Measurements from ENCODE around the gene CCT6A. TPM values are rescaled to one million over a fixed set of nuclear protein-coding genes. Genes with fewer than 3 reads are reported as not detected.
"Not testable (repeated sequence)": the region's sequence is repeated elsewhere in the genome, so short reads cannot be mapped to it uniquely, and the experiment has no call there.

The CCT6A gene
- total and polyA plus RNA-seq, 2 donors (not counting 1 experiment from before 2014, with no cell fraction given), result 40.3 to 71.3 TPM

- CTCF ChIA-PET, result interaction anchor here (0.7 to 2.8 kb wide), 6 partner anchors 8 to 425 kb away, joined by 3 to 22 read pairs (median 4); no protein-coding TSS in a partner anchor
- WGBS (ENCODE audit: insufficient coverage), result 96% methylated on average over 9 of the region's 13 CpGs
- H3K9me3 Mint-ChIP-seq (ENCODE audit: insufficient read depth); H3K27me3 ChIP-seq (replicated peaks in 1 of 4; ENCODE audit: control extremely low read depth in 1 of 4, control insufficient read depth in 3 of 4, insufficient read depth in 4 of 4, low read length in 3 of 4); H3K9me3 ChIP-seq (ENCODE audit: control extremely low read depth in 1 of 3, control insufficient read depth in 2 of 3, insufficient read depth in 1 of 3, low read length in 2 of 3); H4K20me1 ChIP-seq (ENCODE audit: control insufficient read depth, insufficient read depth, low read length, poor library complexity, severe bottlenecking); H2AFZ ChIP-seq (ENCODE audit: insufficient read depth, low read depth, low read length, poor library complexity, severe bottlenecking); H3K9ac ChIP-seq (ENCODE audit: low read length); H3K4me3 ChIP-seq (ENCODE audit: control extremely low read depth in 1 of 5, extremely low read depth in 1 of 5, insufficient read depth in 1 of 5, low read depth in 2 of 5, low read length in 4 of 5); H3K27ac ChIP-seq (ENCODE audit: low read length in 2 of 2); H3K4me2 ChIP-seq (replicated peaks; ENCODE audit: low read depth, low read length, poor library complexity, severe bottlenecking); H3K4me3 Mint-ChIP-seq; intact Hi-C loops (cut with micrococcal nuclease); ATAC-seq (ENCODE audit: low read depth); DNase-seq; H3K27me3 Mint-ChIP-seq; H3K27ac Mint-ChIP-seq: not testable (repeated sequence)
- POLR2A ChIA-PET, result interaction anchor here (0.6 kb wide), 1 partner anchor 45 kb away, joined by 11 read pairs; no protein-coding TSS in a partner anchor
- Histone ChIP-seq H3K79me2 (ENCODE audit: control insufficient read depth, insufficient read depth, low read length) (peaks cover 13% of the 10 kb centered on the region), H3K36me3 (replicated peaks in 1 of 2; ENCODE audit: control extremely low read depth in 1 of 2, control insufficient read depth in 1 of 2, extremely low read depth in 1 of 2, insufficient read depth in 2 of 2, low read length in 1 of 2) (peaks cover 7 to 29% of the 10 kb centered on the region in 2 experiments), H3K4me1 (ENCODE audit: control insufficient read depth in 2 of 2, insufficient read depth in 2 of 2, low read length in 2 of 2) (peaks cover 5 to 12% of the 10 kb centered on the region in 2 donors)
- H3K4me1 Mint-ChIP-seq, result peaks cover 22% of the 10 kb centered on the region
These were observed 14.8 kb downstream of the CCT6A start for GRCh38 chr7:56066376-56066775.

DNA sequence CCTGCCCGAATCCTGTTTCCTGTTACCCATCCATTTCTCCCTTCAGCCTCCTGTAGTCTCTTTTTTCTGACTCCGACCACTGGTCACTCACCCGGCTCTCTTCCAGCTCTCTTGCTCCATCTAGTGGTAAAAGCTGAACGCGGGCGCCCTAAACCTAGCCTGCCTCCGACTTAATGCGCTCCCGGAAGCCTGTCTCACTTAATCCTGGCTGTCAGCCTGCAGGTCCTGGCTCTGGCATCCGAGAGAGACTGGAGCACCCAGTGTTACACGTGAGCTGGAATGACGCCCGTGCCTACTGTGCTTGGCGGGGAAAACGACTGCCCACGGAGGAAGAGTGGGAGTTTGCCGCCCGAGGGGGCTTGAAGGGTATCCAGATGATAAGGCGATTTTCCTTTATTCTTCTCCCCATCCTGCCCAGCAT, 22.8 kb downstream of the CCT6A start:
- no peak for TF ChIP-seq EZH2 (IDR thresholded peaks at IDR 0.05; ENCODE audit: borderline replicate concordance, insufficient read depth, low read depth, low read length, poor library complexity, severe bottlenecking)
- TF ChIP-seq, protein P1, sequence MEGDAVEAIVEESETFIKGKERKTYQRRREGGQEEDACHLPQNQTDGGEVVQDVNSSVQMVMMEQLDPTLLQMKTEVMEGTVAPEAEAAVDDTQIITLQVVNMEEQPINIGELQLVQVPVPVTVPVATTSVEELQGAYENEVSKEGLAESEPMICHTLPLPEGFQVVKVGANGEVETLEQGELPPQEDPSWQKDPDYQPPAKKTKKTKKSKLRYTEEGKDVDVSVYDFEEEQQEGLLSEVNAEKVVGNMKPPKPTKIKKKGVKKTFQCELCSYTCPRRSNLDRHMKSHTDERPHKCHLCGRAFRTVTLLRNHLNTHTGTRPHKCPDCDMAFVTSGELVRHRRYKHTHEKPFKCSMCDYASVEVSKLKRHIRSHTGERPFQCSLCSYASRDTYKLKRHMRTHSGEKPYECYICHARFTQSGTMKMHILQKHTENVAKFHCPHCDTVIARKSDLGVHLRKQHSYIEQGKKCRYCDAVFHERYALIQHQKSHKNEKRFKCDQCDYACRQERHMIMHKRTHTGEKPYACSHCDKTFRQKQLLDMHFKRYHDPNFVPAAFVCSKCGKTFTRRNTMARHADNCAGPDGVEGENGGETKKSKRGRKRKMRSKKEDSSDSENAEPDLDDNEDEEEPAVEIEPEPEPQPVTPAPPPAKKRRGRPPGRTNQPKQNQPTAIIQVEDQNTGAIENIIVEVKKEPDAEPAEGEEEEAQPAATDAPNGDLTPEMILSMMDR (IDR thresholded peaks at IDR 0.05), result peak; percentile 99
- Mint-ChIP-seq H3K27ac (peak overlapping the region; percentile 12), H3K4me3 (no peak overlapping the region), H3K9me3 (ENCODE audit: insufficient read depth) (no peaks in the 10 kb centered on the region), H3K4me1 (peaks cover 5% of the 10 kb centered on the region), H3K27me3 (no peaks in the 10 kb centered on the region)
- Histone ChIP-seq H3K4me3 (ENCODE audit: control extremely low read depth in 1 of 5, extremely low read depth in 1 of 5, insufficient read depth in 1 of 5, low read depth in 2 of 5, low read length in 4 of 5) (no peak overlapping the region), H2AFZ (ENCODE audit: insufficient read depth, low read depth, low read length, poor library complexity, severe bottlenecking) (peak overlapping the region; percentile 23), H3K4me2 (replicated peaks; ENCODE audit: low read depth, low read length, poor library complexity, severe bottlenecking) (no peak overlapping the region), H3K9me3 (ENCODE audit: control extremely low read depth in 1 of 3, control insufficient read depth in 2 of 3, insufficient read depth in 1 of 3, low read length in 2 of 3) (no peaks in the 10 kb centered on the region), H3K27ac (ENCODE audit: low read length in 2 of 2) (no peak overlapping the region), H3K36me3 (replicated peaks in 1 of 2; ENCODE audit: control extremely low read depth in 1 of 2, control insufficient read depth in 1 of 2, extremely low read depth in 1 of 2, insufficient read depth in 2 of 2, low read length in 1 of 2) (peaks cover 2 to 44% of the 10 kb centered on the region in 2 experiments), H3K27me3 (replicated peaks in 1 of 4; ENCODE audit: control extremely low read depth in 1 of 4, control insufficient read depth in 3 of 4, insufficient read depth in 4 of 4, low read length in 3 of 4) (no peaks in the 10 kb centered on the region), H4K20me1 (ENCODE audit: control insufficient read depth, insufficient read depth, low read length, poor library complexity, severe bottlenecking) (no peaks in the 10 kb centered on the region), H3K79me2 (ENCODE audit: control insufficient read depth, insufficient read depth, low read length) (no peaks in the 10 kb centered on the region), H3K9ac (ENCODE audit: low read length) (no peak overlapping the region), H3K4me1 (ENCODE audit: control insufficient read depth in 2 of 2, insufficient read depth in 2 of 2, low read length in 2 of 2) (no peaks in the 10 kb centered on the region)
- intact Hi-C loops (cut with micrococcal nuclease), result loop anchor here (10.0 kb wide), 1 partner anchor 640 kb away; no protein-coding TSS in a partner anchor
- WGBS (ENCODE audit: insufficient coverage), result 22% methylated on average over 8 of the region's 19 CpGs
- DNase-seq (peak; percentile 80), ATAC-seq (ENCODE audit: low read depth) (peak; percentile 95)
- ChIA-PET POLR2A (no interaction called here), CTCF (interaction anchor here (0.5 to 7.1 kb wide), 21 partner anchors 9 to 479 kb away, joined by 3 to 121 read pairs (median 5); partner anchors contain the start of genes CCT6A, CHCHD2, NIPSNAP2 and PSPH)

Measured in B cell (primary cell).